Activated naive CD8-positive, alpha-beta T cell treated with anti-CD3 and anti-CD28 coated beads for 36 hours (primary cell): ENCODE measurements around the gene CTNNA3. TPM values are rescaled to one million over a fixed set of nuclear protein-coding genes. Genes with fewer than 3 reads are reported as not detected.

Source experiments
- DNase-seq: peaks from one replicate; pipeline ENCODE4 v3.0.0; 2021
- H3K27ac Mint-ChIP-seq: one replicate; pipeline ENCODE4 v1.8.0; 2022; ENCODE audit warnings: mild to moderate bottlenecking, moderate library complexity, mixed read lengths
- H3K27me3 Mint-ChIP-seq: one replicate; pipeline ENCODE4 v1.8.0; 2022; ENCODE audit warnings: mild to moderate bottlenecking, mixed read lengths
- H3K36me3 Mint-ChIP-seq: one replicate; pipeline ENCODE4 v1.8.0; 2021; ENCODE audit warnings: mild to moderate bottlenecking, mixed read lengths
- H3K4me1 Mint-ChIP-seq: one replicate; pipeline ENCODE4 v1.8.0; 2021; ENCODE audit warnings: mixed read lengths
- H3K4me3 Mint-ChIP-seq: one replicate; pipeline ENCODE4 v1.8.0; 2022; ENCODE audit warnings: mild to moderate bottlenecking, moderate library complexity, mixed read lengths
- H3K9me3 Mint-ChIP-seq: one replicate; pipeline ENCODE4 v1.8.0; 2022; ENCODE audit warnings: mixed read lengths
- total RNA-seq, 2 experiments: library from RNA; stranded (reverse); gene quantifications; one replicate each; pipeline ENCODE4 v1.2.3, GENCODE V29; 2021

Gene CTNNA3
- total RNA-seq, 2 experiments from 2014 or later, result not detected

GRCh38 chr10:67302701-67303100 lies 393.3 kb downstream of the CTNNA3 start:
- Mint-ChIP-seq H3K4me1 (no peaks in the 10 kb centered on the region), H3K36me3 (no peaks in the 10 kb centered on the region), H3K9me3 (peaks cover 5% of the 10 kb centered on the region), H3K27me3 (no peaks in the 10 kb centered on the region), H3K27ac (no peak overlapping the region), H3K4me3 (no peak overlapping the region)
- DNase-seq, result no peak

DNA sequence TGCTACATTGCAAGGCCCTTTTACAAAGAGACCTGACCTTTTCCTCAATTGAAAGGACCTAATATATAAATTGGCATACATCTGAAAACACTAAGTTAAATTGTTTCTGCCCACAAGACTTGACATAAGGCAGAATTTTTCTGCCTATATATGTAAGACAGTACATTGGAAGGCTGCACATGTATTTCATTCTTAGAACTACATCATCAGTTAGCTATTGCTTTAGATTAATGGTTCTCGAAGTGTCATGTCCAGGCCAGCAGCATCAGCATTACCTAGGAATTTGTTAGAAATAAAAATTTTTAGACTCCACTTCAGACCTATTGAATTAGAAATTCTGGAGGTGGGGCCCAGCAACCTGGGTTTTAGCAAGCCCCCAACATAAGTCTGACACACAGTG lies 396.2 kb downstream of the CTNNA3 start:
- DNase-seq, result no peak
- H3K36me3 Mint-ChIP-seq, result no peaks in the 10 kb centered on the region
- H3K4me3 Mint-ChIP-seq, result no peak overlapping the region
- H3K9me3 Mint-ChIP-seq, result peaks cover 3% of the 10 kb centered on the region
- H3K27ac Mint-ChIP-seq, result no peak overlapping the region
- H3K27me3 Mint-ChIP-seq, result no peaks in the 10 kb centered on the region
- no peaks in the 10 kb centered on the region for H3K4me1 Mint-ChIP-seq

GRCh38 chr10:67297637-67298181 lies 398.3 kb downstream of the CTNNA3 start:
- Mint-ChIP-seq H3K4me1 (no peaks in the 10 kb centered on the region), H3K27ac (no peak overlapping the region), H3K27me3 (no peaks in the 10 kb centered on the region), H3K36me3 (no peaks in the 10 kb centered on the region), H3K9me3 (peaks cover 3% of the 10 kb centered on the region), H3K4me3 (no peak overlapping the region)
- DNase-seq, result no peak

DNA sequence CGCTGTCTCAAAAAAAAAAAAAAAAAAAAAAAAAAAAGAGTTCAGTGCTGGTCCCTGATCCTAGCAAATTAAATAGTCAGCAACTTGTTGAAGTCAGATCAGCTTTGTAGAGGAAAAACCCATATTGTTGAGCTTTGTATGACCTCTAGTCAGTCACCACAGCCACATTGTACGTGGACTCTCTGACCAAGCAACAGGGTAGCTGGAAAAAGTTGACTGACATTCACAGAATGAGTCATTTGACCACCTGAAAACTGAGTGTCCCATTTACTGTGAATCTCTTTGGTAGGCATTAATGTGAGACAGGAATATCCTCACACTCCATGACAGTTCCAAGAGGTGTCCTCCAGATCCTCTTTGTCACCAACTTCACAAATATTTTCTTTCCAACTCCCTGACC lies 399.1 kb downstream of the CTNNA3 start:
- H3K27me3 Mint-ChIP-seq, result no peaks in the 10 kb centered on the region
- H3K36me3 Mint-ChIP-seq, result no peaks in the 10 kb centered on the region
- no peaks in the 10 kb centered on the region for H3K4me1 Mint-ChIP-seq
- no peak for DNase-seq
- peaks cover 3% of the 10 kb centered on the region for H3K9me3 Mint-ChIP-seq
- no peak overlapping the region for H3K4me3 Mint-ChIP-seq
- H3K27ac Mint-ChIP-seq, result no peak overlapping the region

GRCh38 chr10:67288688-67289410 lies 407.1 kb downstream of the CTNNA3 start:
- no peaks in the 10 kb centered on the region for H3K27me3 Mint-ChIP-seq
- no peaks in the 10 kb centered on the region for H3K36me3 Mint-ChIP-seq
- no peaks in the 10 kb centered on the region for H3K9me3 Mint-ChIP-seq
- DNase-seq, result no peak
- no peaks in the 10 kb centered on the region for H3K4me1 Mint-ChIP-seq
- no peak overlapping the region for H3K4me3 Mint-ChIP-seq
- no peak overlapping the region for H3K27ac Mint-ChIP-seq

GRCh38 chr10:67284589-67284988 lies 411.4 kb downstream of the CTNNA3 start:
- Mint-ChIP-seq H3K4me3 (no peak overlapping the region), H3K27ac (no peak overlapping the region), H3K27me3 (no peaks in the 10 kb centered on the region), H3K36me3 (no peaks in the 10 kb centered on the region), H3K4me1 (no peaks in the 10 kb centered on the region), H3K9me3 (no peaks in the 10 kb centered on the region)
- no peak for DNase-seq

DNA sequence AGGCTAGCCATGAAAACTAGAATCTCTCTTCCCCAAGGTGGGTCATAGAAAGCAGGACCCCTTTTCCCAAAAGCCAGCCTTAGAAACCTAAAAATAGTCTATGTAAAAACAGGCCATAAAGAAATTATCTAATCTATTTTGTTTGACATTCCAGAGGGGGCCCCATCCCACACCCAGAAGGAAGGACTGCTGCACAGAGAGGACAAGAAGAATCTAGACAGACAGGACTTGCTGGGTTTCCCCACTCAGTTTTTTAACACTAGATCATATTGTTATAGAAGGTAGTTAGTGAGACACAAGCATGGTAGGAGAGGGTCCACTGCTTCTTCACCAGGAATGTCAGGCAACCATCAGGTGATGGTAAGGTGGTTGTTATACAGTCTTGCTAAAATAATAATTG lies 413.1 kb downstream of the CTNNA3 start:
- H3K36me3 Mint-ChIP-seq, result no peaks in the 10 kb centered on the region
- H3K9me3 Mint-ChIP-seq, result no peaks in the 10 kb centered on the region
- no peak overlapping the region for H3K27ac Mint-ChIP-seq
- no peak for DNase-seq
- H3K27me3 Mint-ChIP-seq, result no peaks in the 10 kb centered on the region
- no peak overlapping the region for H3K4me3 Mint-ChIP-seq
- H3K4me1 Mint-ChIP-seq, result no peaks in the 10 kb centered on the region

DNA sequence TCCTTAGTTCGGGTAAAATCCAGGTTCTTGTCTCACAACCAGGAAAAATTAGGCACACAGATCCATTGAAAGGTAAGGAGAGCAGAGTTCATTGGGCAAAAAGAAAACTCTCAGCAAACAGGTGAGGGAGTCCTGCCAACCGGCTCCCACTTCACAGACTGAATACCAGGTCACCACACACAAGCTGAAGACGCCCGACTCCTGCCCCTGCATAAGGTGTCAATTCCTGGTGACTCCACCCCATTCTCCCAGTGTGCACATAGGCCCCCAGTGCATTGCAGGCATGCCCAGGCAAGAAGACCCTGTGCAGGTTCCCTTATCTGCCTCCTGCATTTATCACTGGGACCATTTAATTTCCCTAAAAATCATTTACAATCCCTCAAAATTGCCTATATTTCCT lies 415.6 kb downstream of the CTNNA3 start:
- H3K36me3 Mint-ChIP-seq, result no peaks in the 10 kb centered on the region
- no peak overlapping the region for H3K4me3 Mint-ChIP-seq

DNA sequence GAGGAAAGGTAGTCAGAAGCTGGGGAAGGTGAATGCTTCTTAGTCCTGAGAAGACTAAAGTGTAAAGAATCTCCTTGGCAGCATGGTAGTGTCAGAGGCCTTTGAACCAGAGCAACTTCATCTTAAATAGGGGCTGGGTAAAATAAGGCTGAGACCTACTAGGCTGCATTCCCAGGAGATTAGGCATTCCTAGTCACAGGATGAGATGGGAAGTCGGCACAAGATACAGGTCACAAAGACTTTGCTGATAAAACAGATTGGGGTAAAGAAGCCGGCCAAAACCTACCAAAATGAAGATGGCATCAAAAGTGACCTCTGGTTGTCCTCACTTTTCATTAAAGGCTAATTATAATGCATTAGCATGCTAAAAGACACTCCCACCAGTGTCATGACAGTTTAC lies 418.6 kb downstream of the CTNNA3 start:
- no peak overlapping the region for H3K27ac Mint-ChIP-seq
- no peaks in the 10 kb centered on the region for H3K9me3 Mint-ChIP-seq
- H3K4me3 Mint-ChIP-seq, result no peak overlapping the region
- no peaks in the 10 kb centered on the region for H3K36me3 Mint-ChIP-seq
- no peaks in the 10 kb centered on the region for H3K27me3 Mint-ChIP-seq
- DNase-seq, result no peak
- no peaks in the 10 kb centered on the region for H3K4me1 Mint-ChIP-seq

More for the DNA sequence above, 415.6 kb downstream of the CTNNA3 start:
- H3K4me1 Mint-ChIP-seq, result no peaks in the 10 kb centered on the region
- no peaks in the 10 kb centered on the region for H3K9me3 Mint-ChIP-seq
- no peak overlapping the region for H3K27ac Mint-ChIP-seq
- H3K27me3 Mint-ChIP-seq, result no peaks in the 10 kb centered on the region
- no peak for DNase-seq

- H3K4me3 Mint-ChIP-seq, result no peak overlapping the region
- no peaks in the 10 kb centered on the region for H3K9me3 Mint-ChIP-seq
- no peak overlapping the region for H3K27ac Mint-ChIP-seq
- no peaks in the 10 kb centered on the region for H3K4me1 Mint-ChIP-seq
- H3K36me3 Mint-ChIP-seq, result no peaks in the 10 kb centered on the region
- no peaks in the 10 kb centered on the region for H3K27me3 Mint-ChIP-seq
- DNase-seq, result no peak
Observed at GRCh38 chr10:67269828-67270227, 426.2 kb downstream of the CTNNA3 start.

DNA sequence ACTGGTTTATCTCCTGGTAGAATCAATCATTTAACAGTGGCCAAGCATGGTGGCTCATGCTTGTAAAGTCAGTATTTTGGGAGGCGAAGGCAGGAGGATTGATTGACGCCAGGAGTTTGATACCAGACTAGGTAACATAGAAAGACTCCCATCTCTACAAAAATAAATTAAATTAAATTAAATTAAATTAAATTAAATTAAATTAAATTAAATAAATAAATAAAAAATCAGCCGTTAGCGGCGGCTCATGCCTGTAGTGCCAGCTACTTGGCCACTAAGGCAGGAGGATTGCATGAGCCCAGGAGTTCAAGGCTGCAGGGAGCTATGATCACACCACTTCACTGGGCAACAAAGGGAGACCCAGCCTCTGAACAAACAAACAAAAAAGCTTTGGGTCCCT lies 427.8 kb downstream of the CTNNA3 start:
- H3K27me3 Mint-ChIP-seq, result no peaks in the 10 kb centered on the region
- H3K9me3 Mint-ChIP-seq, result no peaks in the 10 kb centered on the region
- no peaks in the 10 kb centered on the region for H3K36me3 Mint-ChIP-seq
- no peak for DNase-seq
- H3K4me3 Mint-ChIP-seq, result no peak overlapping the region
- no peak overlapping the region for H3K27ac Mint-ChIP-seq
- H3K4me1 Mint-ChIP-seq, result no peaks in the 10 kb centered on the region

- DNase-seq, result no peak
- Mint-ChIP-seq H3K36me3 (no peaks in the 10 kb centered on the region), H3K4me3 (no peak overlapping the region), H3K27me3 (no peaks in the 10 kb centered on the region), H3K27ac (no peak overlapping the region), H3K9me3 (no peaks in the 10 kb centered on the region), H3K4me1 (no peaks in the 10 kb centered on the region)
Observed at GRCh38 chr10:67262675-67263074, 433.3 kb downstream of the CTNNA3 start.

DNA sequence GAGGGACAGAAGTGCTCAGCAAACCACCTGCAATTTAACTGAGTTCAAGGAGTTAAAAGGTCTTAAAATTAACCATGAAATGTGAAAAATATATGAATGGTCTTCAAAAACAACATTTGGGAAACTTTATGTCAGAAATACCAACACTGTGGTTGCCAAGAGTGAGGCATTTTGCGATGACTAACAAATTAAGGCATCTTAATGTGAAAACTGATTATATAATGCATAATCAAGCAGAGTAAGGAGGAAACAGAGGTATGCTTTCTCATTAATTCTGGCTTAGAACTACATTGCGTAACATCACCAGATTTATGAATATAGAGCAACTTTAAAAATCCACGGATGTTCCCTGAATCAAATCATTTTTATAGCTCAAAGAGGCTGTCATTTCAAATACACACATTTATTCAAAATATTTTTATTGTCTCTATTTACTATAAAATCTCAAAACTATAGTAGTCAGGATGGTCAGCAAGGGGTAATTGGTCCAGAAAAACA lies 434.6 kb downstream of the CTNNA3 start:
- no peak overlapping the region for H3K27ac Mint-ChIP-seq
- H3K27me3 Mint-ChIP-seq, result no peaks in the 10 kb centered on the region
- no peak overlapping the region for H3K4me3 Mint-ChIP-seq
- H3K4me1 Mint-ChIP-seq, result no peaks in the 10 kb centered on the region
- H3K9me3 Mint-ChIP-seq, result no peaks in the 10 kb centered on the region
- DNase-seq, result no peak
- no peaks in the 10 kb centered on the region for H3K36me3 Mint-ChIP-seq

GRCh38 chr10:67259319-67259929 lies 436.6 kb downstream of the CTNNA3 start:
- no peaks in the 10 kb centered on the region for H3K9me3 Mint-ChIP-seq
- no peak for DNase-seq
- H3K4me1 Mint-ChIP-seq, result no peaks in the 10 kb centered on the region
- no peaks in the 10 kb centered on the region for H3K27me3 Mint-ChIP-seq
- no peaks in the 10 kb centered on the region for H3K36me3 Mint-ChIP-seq
- H3K27ac Mint-ChIP-seq, result no peak overlapping the region
- no peak overlapping the region for H3K4me3 Mint-ChIP-seq

DNA sequence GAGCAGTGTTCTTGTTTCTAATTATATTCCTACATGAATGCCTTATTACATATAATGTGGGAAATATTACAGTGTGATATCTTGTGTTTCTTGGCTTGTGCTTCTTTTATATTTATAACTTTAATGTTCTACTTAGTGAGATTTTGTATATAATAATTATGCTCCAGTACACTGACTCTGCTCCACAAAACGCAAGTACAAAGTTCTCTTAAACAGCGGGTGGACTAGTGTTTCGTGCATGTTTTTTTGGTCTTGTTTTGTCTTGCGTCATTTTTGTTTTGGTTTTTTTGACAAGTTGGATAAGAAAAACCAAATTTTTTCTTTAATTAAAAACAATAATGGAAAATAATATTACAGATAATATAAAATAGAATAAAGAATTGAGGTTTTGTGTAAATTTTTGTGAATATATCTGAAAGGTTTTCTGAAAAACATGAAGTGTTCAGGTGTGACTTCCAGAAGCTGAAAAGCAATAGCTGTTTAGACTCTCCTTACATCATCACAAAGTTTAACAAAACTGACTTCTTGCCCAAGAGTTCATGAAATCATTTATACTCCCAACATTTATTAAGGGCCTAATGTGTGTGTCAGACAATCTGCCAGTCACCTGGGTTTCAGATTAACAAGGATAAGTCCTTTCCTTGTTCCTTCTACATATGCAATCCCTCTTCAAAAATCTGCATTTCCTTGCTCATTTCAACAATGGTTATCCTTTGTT lies 438.4 kb downstream of the CTNNA3 start:
- Mint-ChIP-seq H3K4me1 (no peaks in the 10 kb centered on the region), H3K9me3 (no peaks in the 10 kb centered on the region), H3K4me3 (no peak overlapping the region), H3K27me3 (no peaks in the 10 kb centered on the region), H3K36me3 (no peaks in the 10 kb centered on the region), H3K27ac (no peak overlapping the region)
- no peak for DNase-seq
